ENCODE results near the gene ATG13.

ATG13 gene

DNA sequence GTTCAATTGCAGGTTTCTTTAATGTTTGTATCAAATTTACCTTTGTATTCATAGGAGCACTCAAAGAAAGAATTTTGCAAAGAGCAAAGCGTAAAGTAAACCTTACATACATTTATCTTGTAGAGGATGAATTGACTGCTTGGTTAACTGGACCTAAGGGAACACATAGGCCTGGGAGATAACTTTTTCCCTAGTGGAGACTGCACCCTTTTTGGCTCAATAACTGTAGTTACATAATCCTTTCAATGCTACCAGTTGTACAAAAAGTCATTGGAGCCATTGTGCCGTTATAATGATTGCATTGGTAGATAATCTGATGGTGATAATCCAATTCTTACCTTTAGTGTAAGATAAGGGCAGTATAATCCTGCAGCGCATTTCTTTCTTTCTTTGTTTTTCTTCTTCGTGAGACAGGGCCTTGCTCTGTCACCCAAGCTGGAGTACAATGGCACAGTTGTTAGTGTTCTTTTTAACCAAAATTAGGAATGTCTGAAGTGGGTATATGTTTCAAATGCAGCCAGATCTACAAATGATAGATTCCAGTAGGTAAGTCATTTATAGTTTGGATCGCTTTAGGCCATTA, 18.3 kb downstream of the ATG13 start:
- Histone ChIP-seq H3K4me3 (ENCODE audit: severe bottlenecking) (no peak overlapping the region), H3K27ac (ENCODE audit: poor library complexity, severe bottlenecking) (no peak overlapping the region), H3K9me3 (ENCODE audit: severe bottlenecking) (no peaks in the 10 kb centered on the region), H3K36me3 (ENCODE audit: low read depth) (peaks cover 27% of the 10 kb centered on the region), H3K4me1 (ENCODE audit: insufficient read depth, poor library complexity, severe bottlenecking) (no peaks in the 10 kb centered on the region), H3K27me3 (ENCODE audit: insufficient read depth, poor library complexity, severe bottlenecking) (no peaks in the 10 kb centered on the region)
- ATAC-seq (ENCODE audit: low read depth) = no peak
- DNase-seq (ENCODE audit: low spot score) = no peak
- TF ChIP-seq, protein P1, sequence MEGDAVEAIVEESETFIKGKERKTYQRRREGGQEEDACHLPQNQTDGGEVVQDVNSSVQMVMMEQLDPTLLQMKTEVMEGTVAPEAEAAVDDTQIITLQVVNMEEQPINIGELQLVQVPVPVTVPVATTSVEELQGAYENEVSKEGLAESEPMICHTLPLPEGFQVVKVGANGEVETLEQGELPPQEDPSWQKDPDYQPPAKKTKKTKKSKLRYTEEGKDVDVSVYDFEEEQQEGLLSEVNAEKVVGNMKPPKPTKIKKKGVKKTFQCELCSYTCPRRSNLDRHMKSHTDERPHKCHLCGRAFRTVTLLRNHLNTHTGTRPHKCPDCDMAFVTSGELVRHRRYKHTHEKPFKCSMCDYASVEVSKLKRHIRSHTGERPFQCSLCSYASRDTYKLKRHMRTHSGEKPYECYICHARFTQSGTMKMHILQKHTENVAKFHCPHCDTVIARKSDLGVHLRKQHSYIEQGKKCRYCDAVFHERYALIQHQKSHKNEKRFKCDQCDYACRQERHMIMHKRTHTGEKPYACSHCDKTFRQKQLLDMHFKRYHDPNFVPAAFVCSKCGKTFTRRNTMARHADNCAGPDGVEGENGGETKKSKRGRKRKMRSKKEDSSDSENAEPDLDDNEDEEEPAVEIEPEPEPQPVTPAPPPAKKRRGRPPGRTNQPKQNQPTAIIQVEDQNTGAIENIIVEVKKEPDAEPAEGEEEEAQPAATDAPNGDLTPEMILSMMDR (IDR thresholded peaks at IDR 0.05; ENCODE audit: poor library complexity, severe bottlenecking) = no peak

DNA sequence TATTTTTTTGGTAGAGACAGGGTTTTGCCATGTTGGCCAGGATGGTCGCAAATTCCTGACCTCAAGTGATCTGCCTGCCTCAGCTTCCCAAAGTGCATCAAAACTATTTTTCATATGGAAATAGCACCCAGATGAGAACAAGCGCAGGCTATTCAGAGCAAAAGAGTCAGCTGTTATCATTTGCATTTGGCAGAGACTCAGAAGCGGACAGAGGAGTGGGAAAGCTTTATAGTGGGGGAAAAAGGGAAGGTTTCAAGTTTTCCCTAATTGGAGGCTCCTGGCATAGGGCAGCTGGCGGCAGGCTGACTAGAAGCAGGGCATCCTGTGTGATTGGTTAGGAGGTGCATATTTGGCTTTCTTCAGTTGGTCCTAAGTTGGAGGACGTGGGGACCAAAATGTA, 20.2 kb downstream of the ATG13 start:
- TF ChIP-seq, protein P1 (IDR thresholded peaks at IDR 0.05; ENCODE audit: poor library complexity, severe bottlenecking) = no peak
- Histone ChIP-seq H3K4me1 (ENCODE audit: insufficient read depth, poor library complexity, severe bottlenecking) (no peaks in the 10 kb centered on the region), H3K4me3 (ENCODE audit: severe bottlenecking) (no peak overlapping the region), H3K9me3 (ENCODE audit: severe bottlenecking) (no peaks in the 10 kb centered on the region), H3K27ac (ENCODE audit: poor library complexity, severe bottlenecking) (no peak overlapping the region), H3K36me3 (ENCODE audit: low read depth) (peaks cover 19% of the 10 kb centered on the region), H3K27me3 (ENCODE audit: insufficient read depth, poor library complexity, severe bottlenecking) (no peaks in the 10 kb centered on the region)
- ATAC-seq (ENCODE audit: low read depth) (no peak), DNase-seq (ENCODE audit: low spot score) (no peak)

DNA sequence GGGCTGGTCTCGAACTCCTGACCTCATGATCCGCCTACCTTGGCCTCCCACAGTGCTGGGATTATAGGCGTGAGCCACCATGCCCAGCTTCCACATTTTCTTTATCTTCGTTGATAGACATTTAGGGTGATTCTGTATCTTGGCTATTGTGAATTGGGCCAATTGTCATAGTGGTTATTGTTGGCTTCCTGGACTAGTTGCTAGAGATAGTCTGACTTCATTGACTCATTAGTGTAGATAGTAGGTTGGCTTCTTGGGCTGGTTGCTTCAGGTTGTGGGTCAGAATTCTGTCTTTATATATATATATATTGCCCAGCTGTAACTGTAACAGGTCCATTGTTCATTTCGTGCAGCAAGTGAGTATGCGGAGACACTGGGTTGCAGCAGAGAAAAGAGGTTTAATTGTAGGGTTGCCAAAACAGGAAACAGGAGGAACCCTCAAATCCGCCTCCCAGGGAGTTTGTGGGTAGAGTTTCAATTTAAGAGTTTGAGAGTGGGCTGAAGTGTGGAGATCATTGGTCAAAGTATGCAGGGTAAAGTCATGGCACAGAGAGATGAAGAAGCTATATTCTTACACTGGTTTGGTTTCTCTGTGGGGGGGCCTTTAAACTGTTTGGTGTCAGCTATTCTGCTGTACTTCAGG, 22.0 kb downstream of the ATG13 start:
- no peak for DNase-seq (ENCODE audit: low spot score)

DNA sequence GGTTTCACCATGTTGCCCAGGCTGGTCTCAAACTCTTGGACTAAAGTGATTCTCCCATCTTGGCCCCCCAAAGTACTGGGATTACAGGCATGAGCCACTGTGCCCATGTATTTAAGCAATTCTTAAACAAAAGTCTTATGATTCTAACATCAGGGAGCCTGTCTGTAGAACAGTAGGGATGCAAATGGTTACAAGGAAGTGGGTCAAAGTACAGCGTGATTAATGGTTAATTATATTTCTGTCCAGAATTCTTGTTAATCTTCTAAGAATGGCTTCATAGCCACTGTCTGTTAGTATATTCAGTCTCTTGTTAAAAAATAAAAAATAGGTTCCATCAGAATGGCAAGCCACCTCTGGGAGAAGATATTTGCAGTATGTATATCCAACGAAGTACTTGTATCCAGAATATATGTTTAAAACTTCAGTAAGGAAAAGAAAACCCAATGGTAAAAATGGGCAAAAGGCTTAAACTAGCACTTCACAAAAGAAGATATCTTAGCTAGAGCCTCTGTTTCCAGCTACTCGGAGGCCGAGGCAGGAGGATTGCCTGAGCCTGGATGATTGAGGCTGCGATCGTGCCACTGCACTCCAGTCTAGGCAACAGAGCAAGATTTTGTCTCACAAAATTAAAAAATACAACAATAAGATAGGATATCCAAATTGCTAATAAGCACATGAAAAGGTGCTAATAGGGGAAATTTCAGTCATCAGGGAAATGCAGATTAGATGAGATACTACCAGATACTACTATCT, 22.9 kb downstream of the ATG13 start:
- no peaks in the 10 kb centered on the region for H3K4me1 ChIP-seq (ENCODE audit: insufficient read depth, poor library complexity, severe bottlenecking)
- H3K36me3 ChIP-seq (ENCODE audit: low read depth) = peaks cover 22% of the 10 kb centered on the region
- no peak overlapping the region for H3K4me3 ChIP-seq (ENCODE audit: severe bottlenecking)
- H3K27me3 ChIP-seq (ENCODE audit: insufficient read depth, poor library complexity, severe bottlenecking) = no peaks in the 10 kb centered on the region
- no peak overlapping the region for H3K27ac ChIP-seq (ENCODE audit: poor library complexity, severe bottlenecking)
- H3K9me3 ChIP-seq (ENCODE audit: severe bottlenecking) = no peaks in the 10 kb centered on the region
- TF ChIP-seq, protein P1 (IDR thresholded peaks at IDR 0.05; ENCODE audit: poor library complexity, severe bottlenecking) = no peak
- DNase-seq (ENCODE audit: low spot score) = no peak
- ATAC-seq (ENCODE audit: low read depth) = no peak

More for the DNA sequence above, 22.0 kb downstream of the ATG13 start:
- H3K36me3 ChIP-seq (ENCODE audit: low read depth) = peaks cover 22% of the 10 kb centered on the region
- no peaks in the 10 kb centered on the region for H3K27me3 ChIP-seq (ENCODE audit: insufficient read depth, poor library complexity, severe bottlenecking)
- no peak overlapping the region for H3K4me3 ChIP-seq (ENCODE audit: severe bottlenecking)
- TF ChIP-seq, protein P1 (IDR thresholded peaks at IDR 0.05; ENCODE audit: poor library complexity, severe bottlenecking) = no peak
- no peaks in the 10 kb centered on the region for H3K4me1 ChIP-seq (ENCODE audit: insufficient read depth, poor library complexity, severe bottlenecking)
- ATAC-seq (ENCODE audit: low read depth) = no peak
- no peak overlapping the region for H3K27ac ChIP-seq (ENCODE audit: poor library complexity, severe bottlenecking)
- no peaks in the 10 kb centered on the region for H3K9me3 ChIP-seq (ENCODE audit: severe bottlenecking)
